Measurements from ENCODE around the gene ABCF3. TPM values are rescaled to one million over a fixed set of nuclear protein-coding genes. Genes with fewer than 3 reads are reported as not detected.

ABCF3 gene
- total and polyA plus RNA-seq, 2 of the 13 experiments (the other 11 are each of a cell fraction or from before 2014, with no cell fraction given), result 38.8 to 46.5 TPM

GRCh38 chr3:184189421-184189820 is 3.4 kb downstream of the ABCF3 start:
- no peak for DNase-seq (ENCODE audit: low spot score)
- Histone ChIP-seq H3K36me3 (replicated peaks in 1 of 2; ENCODE audit: control insufficient read depth in 1 of 2, insufficient read depth in 2 of 2, low read length in 2 of 2) (peaks cover 28 to 66% of the 10 kb centered on the region in 2 experiments), H3K4me3 (replicated peaks in 1 of 3; ENCODE audit: insufficient read depth in 1 of 3, low read depth in 2 of 3, low read length in 3 of 3) (no peak overlapping the region), H3K79me2 (ENCODE audit: insufficient read depth, low read length) (peaks cover 32% of the 10 kb centered on the region), H3K27ac (ENCODE audit: extremely low read length, insufficient read depth, low read length) (no peak overlapping the region), H3K9me3 (ENCODE audit: low read length) (no peaks in the 10 kb centered on the region), H3K27me3 (ENCODE audit: control insufficient read depth in 1 of 2, insufficient read depth in 2 of 2, low read length in 2 of 2) (no peaks in the 10 kb centered on the region; a peak in 1 of 5 replicates), H3K4me2 (ENCODE audit: low read depth, low read length) (no peak overlapping the region), H2AFZ (ENCODE audit: low read length) (no peak overlapping the region), H4K20me1 (ENCODE audit: insufficient read depth, low read length) (peaks cover 4% of the 10 kb centered on the region; the same call in 1 of the 2 replicates), H3K4me1 (ENCODE audit: insufficient read depth, low read length) (peaks cover 25% of the 10 kb centered on the region), H3K9ac (ENCODE audit: insufficient read depth, low read depth, low read length) (no peak overlapping the region)
- POLR2A ChIA-PET, result no interaction called here
- FAIRE-seq, result no peak
- intact Hi-C loops (cut with micrococcal nuclease; ENCODE audit: unreplicated experiment) (loop anchor here (5.0 kb wide), 1 partner anchor 42 kb away; no protein-coding TSS in a partner anchor), in situ Hi-C loops (cut with HindIII; ENCODE audit: extremely low pct_ligation_motif_present, low pct_unique_long_range_greater_than_20kb) (no loop called here)
- TF ChIP-seq ATF2 (CRISPR knock-in tag; IDR thresholded peaks at IDR 0.05), result no peak
- no peak for TF ChIP-seq DBP (CRISPR knock-in tag; IDR thresholded peaks at IDR 0.05; ENCODE audit: not compliant biosample characterization)
- no peak for TF ChIP-seq ZNF768 (CRISPR knock-in tag; IDR thresholded peaks at IDR 0.05)
- no peak for TF ChIP-seq ZNF709 (CRISPR knock-in tag; IDR thresholded peaks at IDR 0.05)
- no peak for TF ChIP-seq ZNF10 (CRISPR knock-in tag; IDR thresholded peaks at IDR 0.05; ENCODE audit: borderline replicate concordance, low read depth)
- TF ChIP-seq PAX8 (CRISPR knock-in tag; IDR thresholded peaks at IDR 0.05; ENCODE audit: borderline replicate concordance), result no peak
- no peak for TF ChIP-seq DR1 (CRISPR knock-in tag; IDR thresholded peaks at IDR 0.05)
- TF ChIP-seq PHF20 (CRISPR knock-in tag; IDR thresholded peaks at IDR 0.05), result no peak
- TF ChIP-seq TBP (CRISPR knock-in tag; IDR thresholded peaks at IDR 0.05), result no peak
- TF ChIP-seq SALL2 (CRISPR knock-in tag; IDR thresholded peaks at IDR 0.05), result no peak
- CTCF ChIA-PET (ENCODE audit: low intra/inter-chr PET ratio, low total read pairs), result interaction anchor here (0.6 kb wide), 1 partner anchor 294 kb away, joined by 4 read pairs; no protein-coding TSS in a partner anchor
- 95% methylated on average over 13 of the region's 13 CpGs for WGBS (ENCODE audit: low lambda C conversion rate)
- no TSS peak for BruUV-seq (replicated peaks)
- no peak for ATAC-seq

Data from HepG2 (cell line).